Cardiac atrium fibroblast (primary cell): Measurements from ENCODE around the gene PRDM2. TPM values are rescaled to one million over a fixed set of nuclear protein-coding genes. Genes with fewer than 3 reads are reported as not detected.

Experiments
- total RNA-seq: library from RNA; depleted of rRNA; stranded (reverse); fragments of >200 nt; gene quantifications from 2 replicates; pipeline ENCODE4 v1.2.3, GENCODE V29; 2015

Gene PRDM2
- total RNA-seq: 7.8 and 9.2 TPM in 2 replicates

GRCh38 chr1:13699936-13700520 lies at the start of gene PRDM2:
Gene PRDM2 (plus strand): TSS chr1:13700188. CDS start chr1:13715606, 15,418 bp downstream.

Other genes with a start within 250 kb of the PRDM2 start
- gene LRRC38, start 186.2 kb upstream of the PRDM2 start, total RNA-seq: not detected in 2 replicates
- 0.90 and 4.1 TPM in 2 replicates for gene PDPN, start 116.4 kb upstream of the PRDM2 start, total RNA-seq